Occipital lobe (tissue), 2 donors: ENCODE results near the gene NKAIN1. TPM values are rescaled to one million over a fixed set of nuclear protein-coding genes. Genes with fewer than 3 reads are reported as not detected.
"Not testable (repeated sequence)": the region's sequence is repeated elsewhere in the genome, so short reads cannot be mapped to it uniquely, and the experiment has no call there.

Source experiments
- DNase-seq: peaks from one replicate; lab custom pipeline; 2025; lab: John Stamatoyannopoulos, UW
- total RNA-seq: library from RNA; depleted of rRNA; stranded (reverse); fragments of >200 nt; gene quantifications from one replicate; pipeline ENCODE4 v1.2.3, GENCODE V29; 2014

NKAIN1 gene
- total RNA-seq, result 33.4 TPM

DNA sequence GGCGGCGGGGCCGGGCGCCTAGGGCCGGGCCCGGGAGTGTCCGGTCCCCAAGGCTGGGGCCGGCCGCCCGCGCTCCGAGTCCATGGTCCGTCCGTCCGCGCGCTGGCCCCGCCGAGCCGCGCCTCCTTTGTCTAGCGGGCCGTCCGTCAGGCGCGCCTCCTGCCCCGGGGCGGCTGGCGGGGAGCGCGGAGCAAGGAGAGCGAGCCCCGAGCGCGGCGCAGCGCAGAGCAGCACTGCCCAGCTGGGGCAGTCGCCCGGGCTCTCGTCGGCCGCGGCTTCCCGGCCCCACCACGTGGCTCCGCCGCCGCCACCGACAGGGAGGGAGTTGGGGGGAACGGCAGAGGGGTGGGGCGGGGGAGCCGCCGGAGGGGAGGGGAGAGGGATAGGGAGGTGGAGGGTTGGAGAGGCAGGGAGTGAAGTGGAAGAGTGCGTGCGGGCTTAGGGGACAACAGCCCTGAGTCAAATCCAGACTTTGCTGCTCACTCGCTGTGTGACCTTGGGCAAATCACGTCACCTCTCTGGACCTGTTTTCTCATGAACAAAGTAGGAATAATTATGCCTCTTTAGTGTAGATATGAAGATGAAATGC lies at the start of gene NKAIN1:
TSS of gene NKAIN1 (minus strand) at position 235 of the 589 bp plus-strand sequence. CDS start 340 bp downstream, outside the sequence.
- DNase-seq, result peak; percentile 18

DNA sequence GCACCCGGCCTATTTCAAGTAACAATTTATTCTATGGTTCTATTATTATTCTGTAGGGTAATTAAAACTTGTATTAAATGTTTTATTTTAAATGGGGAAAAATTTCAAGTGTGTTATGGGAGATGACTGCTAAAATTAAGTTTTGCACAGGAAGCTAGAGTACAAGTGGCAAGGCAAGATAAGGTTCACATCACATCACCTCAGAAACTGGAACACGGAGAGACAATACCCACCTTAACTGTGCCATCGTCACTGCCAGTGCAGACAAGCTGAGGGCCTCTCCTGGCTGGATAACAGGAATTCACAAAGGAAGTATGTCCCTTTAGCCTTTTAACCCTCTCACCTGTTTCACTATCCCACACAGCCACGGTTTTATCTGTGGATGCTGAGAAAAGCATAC lies 49.3 kb upstream of the NKAIN1 start:
- no peak for DNase-seq

DNA sequence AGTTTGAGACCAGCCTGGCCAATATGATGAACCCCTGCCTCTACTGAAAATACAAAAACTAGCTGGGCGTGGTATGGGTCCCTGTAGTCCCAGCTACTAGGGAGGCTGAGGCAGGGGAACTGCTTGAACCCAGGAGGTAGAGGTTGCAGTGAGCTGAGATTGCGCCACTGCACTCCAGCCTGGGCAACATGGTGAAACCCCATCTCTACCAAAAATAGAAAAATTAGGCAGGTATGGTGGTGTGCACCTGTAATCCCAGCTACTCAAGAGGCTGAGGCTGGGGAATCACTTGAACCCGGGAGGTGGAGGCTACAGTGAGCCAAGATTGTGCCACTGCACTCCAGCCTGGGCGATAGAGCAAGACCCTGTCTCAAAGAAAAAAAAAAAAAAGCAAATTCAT lies 48.1 kb upstream of the NKAIN1 start:
- not testable (repeated sequence) for DNase-seq

DNA sequence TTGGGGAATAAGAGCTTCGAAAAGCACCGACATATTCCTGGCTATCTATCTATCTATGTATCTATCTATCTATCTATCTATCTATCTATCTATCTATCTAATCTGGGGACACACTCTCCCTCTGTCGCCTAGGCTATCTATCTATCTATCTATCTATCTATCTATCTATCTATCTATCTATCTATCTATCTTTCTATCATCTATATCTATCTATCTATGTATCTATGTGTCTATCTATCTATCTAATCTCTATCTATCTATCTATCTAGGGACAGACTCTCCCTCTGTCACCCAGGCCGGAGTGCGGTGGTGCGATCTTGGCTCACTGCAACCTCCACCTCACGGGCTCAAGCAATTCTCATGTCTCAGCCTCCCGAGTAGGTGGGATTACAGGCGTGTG lies 42.7 kb upstream of the NKAIN1 start:
- DNase-seq, result not testable (repeated sequence)

DNA sequence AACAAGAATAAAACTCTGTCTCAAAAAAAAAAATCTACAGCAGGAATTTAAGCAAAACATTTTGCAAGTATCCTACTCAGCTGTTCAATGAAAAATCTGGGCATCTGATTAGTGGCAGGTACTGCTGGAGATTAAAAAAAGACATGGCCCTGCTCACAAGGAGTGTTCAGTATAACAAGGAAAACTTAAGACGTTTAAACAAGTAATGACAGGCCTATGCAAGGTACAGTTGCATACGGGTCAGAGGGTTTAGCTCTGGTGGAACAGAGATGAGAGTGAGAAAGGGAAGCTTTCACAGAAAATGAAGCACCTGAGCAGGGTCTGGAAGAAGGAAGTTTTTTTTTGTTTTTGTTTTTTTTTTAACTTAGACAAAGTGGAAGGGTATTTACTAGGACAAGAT lies 33.9 kb upstream of the NKAIN1 start:
- no peak for DNase-seq

DNA sequence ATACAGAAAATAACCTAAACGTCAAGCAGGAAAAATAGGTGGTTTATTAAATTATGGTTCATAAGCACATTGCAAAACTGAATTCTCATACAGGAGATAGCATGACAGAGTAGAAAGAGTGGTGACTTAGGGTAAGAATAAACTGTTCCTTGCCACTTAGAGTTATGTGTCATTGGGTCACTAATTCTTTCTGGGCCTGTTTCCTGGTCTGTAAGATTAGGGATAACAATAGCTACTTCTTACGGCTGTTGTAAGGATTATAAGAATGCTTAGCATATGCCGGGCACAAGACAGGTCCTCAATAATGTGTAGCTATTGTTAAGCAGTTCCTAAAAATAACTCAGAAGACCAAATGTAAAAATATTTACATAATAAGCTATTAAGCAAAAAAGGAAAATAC lies 32.7 kb upstream of the NKAIN1 start:
- no peak for DNase-seq

DNA sequence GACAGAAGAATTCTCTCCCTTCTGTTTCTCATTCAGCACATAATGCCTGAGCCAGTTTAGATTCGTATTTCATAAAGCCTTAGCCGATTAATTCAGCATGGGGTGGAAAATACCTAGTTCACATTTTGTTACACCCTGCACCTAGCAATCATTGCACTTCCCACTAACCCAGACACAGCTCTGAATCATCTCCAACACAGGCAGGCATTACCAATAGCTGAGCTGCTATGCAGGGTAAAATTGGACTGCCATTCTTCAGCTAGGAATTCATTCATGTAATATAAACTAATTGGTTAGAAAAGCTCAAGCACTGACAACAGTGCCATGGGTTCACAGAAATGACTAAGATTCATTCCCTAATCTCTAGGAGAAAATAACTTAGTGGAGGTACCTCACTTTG lies 26.9 kb upstream of the NKAIN1 start:
- no peak for DNase-seq

DNA sequence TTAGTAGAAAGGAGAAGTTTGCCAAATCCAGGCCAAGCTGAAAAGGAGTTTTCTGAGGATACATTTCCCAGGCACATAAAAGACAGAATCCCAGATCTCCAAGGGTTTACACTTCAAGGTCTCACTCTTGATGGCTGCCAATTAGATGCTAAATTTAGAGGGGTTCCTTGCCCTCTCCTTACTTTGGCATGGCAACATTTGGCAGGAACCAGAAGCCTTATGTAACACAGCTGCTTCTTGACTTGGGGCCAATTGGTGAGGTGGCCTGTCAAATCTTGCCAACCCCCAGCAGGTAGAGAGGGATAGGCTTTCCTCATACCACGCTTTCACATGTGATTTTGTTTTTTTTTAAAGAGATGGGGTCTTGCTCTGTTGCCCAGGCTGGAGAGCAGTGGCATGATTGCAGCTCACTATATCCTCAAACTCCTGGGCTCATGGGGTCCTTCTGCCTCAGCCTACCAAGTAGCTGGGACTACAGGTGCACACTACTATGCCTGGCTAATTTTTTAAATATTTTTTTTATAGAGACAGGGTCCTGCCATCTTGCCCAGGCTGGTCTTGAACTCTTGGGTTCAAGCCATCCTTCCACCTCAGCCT lies 25.2 kb upstream of the NKAIN1 start:
- DNase-seq, result no peak

DNA sequence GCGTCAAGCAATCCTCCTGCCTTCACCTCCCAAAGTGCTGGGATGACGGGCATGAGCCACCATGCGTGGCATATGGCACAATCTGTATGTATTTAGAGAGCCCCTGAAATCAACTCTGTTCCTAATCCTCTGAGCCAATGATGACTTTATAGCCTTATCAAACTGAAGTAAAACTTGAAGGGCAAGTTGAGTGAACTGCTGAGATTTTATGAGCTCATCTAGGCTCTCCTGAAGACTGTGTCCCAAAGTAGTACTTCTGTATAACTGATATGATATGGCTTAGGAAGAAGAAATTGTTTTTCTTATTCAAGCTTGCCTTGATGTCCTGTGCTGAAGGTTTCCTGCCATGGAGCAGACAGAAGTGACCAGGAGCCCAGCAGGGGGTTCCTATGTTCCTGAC lies 23.7 kb upstream of the NKAIN1 start:
- DNase-seq, result no peak

DNA sequence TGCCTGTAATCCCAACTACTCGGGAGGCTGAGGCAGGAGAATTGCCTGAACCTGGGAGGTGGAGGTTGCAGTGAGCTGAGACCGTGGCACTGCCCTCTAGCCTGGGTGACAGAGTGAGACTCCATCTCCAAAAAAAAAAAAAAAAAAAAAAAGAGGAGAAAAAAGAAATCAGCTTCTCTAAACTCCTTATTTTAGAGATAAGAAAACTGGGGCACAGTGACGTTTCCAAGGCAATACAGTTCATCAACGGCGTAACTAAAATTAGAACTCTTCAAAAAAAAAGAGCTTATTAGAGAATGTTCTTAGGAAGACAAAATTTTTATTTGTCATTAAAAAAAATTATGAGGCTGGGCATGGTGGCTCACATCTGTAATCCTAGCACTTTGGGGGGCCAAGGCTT lies 22.7 kb upstream of the NKAIN1 start:
- DNase-seq, result not testable (repeated sequence)

DNA sequence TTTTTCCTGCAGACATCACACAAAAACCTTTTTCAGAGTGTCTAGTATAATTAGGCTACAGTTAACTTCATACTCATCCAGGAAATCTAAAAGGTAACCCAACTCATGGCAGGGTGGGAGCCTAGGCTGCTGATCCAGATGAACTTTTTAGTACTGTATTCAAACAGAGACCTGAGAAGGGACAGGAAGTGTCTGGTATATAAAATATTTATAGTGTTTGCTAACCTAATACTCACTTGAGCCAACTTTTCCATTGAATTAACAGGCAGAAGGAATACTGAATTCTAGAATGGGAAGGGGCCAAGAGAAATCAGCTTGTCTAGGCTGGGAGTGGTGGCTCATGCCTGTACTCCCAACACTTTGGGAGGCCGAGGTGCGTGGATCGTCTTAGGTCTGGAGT lies 22.2 kb upstream of the NKAIN1 start:
- DNase-seq, result no peak

DNA sequence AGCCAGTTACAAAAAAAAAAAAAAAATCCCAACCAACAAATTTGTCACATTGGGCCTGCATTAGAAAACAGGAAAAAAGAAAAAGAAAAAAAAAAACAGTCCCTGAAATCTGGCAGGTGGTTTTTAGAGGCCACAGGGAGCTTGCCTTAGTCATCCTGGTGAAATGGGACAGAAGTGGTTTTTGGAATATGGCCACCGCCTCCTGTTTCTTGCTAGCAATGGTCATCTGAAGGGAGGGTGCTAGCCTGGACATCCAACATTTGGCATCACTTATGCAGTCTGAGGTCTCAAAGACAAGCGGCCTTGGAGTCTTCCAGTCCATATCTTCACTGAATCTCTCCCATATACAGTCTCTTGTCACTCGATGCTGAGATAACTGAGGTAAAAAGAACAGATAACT lies 20.1 kb upstream of the NKAIN1 start:
- no peak for DNase-seq

DNA sequence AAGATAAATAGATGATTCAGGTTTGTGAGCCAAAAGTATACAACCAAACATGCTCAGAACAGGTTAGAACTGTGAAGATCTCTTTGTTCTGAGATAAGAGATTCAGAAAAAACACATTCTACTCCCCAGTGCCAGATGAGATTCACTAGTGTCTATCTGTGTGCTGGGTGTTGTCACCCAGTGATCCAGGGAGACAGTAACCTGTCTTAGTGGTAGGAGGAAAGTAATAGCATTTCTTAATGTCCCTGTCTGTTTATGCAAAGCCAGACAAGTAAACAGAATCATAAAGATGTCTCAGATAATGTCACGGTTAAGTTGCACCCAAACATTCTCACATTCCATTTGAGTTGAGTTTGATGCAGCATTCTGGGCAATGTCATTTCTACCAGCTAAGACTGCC lies 18.9 kb upstream of the NKAIN1 start:
- DNase-seq, result no peak

DNA sequence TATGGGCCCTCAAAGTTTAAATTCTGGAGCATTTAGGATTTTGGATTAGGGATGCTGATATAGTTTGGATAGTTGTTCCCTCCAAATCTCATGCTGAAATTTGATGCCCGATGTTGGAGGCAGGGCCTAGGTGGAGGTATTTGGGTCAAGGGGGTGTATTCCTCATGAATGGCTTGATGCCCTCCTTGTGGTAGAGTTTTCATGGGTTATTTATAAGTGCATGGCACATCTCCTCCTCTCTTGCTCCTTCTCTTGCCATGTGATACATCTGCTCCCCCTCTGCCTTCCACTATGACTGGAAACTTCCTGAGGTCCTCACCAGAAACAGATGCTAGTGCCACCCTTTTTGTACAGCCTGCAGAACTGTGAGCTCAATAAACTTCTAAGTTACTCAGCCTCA lies 17.5 kb upstream of the NKAIN1 start:
- no peak for DNase-seq

DNA sequence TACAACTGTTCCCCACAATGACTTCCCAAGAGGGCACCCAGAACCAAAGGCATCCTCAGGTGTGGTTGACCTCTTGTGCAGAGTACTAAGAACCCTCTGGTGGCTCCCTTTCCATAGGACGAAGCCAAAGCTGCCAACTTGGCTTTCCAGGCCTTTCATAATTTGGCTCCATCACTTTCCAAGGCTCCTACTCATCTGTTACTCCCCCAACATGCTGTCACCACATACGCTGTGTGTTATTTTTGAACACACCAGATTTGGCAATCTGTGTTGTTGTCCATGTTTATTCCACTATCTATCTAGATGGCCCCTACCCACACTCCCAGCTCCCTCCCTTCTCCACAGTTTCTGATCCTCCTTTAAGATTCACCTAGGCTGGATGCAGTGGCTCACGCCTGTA lies 10.2 kb upstream of the NKAIN1 start:
- no peak for DNase-seq

DNA sequence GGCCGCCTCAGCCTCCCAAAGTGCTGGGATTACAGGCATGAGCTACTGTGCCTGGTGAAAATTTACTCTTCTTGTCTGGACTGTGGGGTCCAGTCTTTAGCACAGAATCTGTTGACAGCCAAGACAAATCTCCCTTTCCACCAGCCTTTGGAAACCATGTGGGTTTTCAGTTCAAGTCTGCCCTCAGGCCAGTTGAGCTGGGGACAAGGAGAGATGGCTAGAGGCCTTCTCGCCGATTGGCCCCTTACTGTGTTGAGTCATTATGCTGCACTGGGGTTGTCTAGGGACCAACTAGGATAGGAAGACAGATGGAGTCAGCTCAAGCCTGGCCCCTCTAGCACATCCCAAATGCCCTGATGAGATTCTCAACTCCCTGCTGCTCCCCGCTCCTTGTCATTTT lies 8.6 kb upstream of the NKAIN1 start:
- no peak for DNase-seq

DNA sequence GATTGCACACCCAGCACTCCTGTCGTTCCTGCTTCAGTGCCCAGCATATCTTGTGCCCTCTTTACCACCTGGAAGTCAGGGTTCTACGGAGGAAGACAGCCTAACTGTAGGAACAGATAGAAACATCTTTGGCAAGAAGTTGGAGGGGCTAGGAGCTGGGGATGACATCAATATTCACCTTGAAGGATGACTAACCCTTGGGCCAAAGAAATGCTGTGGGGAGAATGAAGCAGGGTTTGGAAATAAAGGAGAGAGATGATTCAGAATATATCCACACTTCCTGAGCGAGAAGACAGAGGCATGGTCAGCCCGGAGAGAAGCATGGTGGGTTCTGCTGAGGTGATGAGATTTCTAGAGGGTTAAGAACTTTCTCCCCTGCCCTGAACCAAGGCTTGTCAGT lies 4.6 kb upstream of the NKAIN1 start:
- DNase-seq, result no peak

DNA sequence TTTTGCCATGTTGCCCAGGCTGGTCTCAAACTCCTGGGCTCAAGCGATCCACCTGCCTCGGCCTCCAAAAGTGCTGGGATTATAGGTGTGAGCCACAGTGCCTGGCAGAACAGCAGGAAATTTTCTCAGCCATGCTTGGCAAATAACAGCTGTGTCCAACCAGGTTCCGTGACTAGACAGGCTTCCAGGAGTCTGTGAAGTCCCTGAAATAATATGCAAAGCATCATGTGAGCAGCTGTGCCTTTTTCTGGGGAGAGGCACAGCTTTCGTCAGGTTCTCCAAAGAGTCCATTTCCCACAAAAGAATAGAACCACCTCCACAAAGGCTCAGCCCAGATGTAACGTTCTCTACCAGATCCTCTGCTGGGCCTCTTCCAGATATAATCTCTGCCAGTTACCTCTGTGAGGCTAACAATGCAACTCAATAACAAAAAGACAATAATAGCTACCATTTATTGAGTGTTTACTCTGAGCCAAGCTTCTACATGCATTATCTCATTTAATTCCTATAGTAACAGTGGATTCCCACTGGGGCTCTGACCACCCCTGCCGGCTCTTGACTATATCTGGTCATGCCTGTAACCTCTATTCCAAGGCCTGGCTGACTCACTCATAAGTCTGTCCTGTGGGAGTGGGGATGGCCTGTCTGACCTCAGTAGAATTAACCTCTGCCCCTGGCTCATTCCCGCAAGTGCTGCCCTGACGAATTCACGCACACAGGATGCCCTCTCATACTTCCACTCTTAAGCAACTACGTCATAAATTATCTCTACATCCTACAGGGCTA lies 4.0 kb upstream of the NKAIN1 start:
- peak; percentile 53 for DNase-seq

DNA sequence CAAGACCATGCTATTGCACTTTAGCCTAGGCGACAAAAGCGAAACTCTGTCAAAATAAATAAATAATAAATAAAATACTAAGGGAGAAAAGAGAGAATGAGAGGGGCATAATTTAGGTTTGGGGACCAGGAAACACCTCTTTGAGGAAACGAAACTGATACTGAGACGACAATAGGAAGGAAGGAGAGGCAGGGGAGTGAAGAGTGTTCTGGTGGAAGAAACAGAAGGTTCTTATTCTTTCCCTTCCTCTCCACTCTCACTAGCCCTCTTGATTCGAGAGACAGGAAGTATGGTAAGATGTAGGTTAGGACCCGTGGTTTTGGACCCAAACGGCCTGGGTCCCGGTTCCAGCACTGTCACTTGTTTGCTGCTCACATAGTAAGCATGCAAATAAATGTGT lies 1.6 kb upstream of the NKAIN1 start:
- DNase-seq, result no peak

DNA sequence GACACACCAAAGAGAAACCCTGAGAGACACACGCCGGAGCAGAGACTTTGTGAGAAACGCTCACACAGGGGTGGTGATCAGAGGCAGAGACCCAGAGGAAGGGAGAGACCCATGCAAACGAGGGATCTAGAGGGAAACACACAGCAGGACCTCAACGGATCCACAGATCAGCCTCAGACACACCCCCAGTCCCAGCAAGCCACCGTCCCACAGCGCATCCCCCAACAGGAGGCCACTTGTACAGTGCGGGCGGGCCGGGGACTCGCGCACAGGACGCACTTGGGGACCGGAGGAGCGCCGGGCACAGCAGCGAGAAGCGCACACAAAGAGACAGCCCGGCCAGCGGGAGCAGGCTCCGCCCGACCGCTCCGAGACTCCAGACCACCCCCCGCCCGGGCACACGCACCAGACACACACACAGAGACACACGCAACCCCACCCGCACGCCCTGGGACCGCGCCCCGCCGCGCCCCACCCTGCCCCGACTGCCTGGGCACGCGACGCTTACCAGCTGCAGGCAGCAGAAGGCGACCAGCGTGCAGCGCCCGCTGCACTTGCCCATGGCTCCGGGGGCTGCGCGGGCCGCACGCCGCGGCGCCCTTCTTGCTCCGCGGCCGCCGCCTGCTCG lies 587 bp downstream of the NKAIN1 start:
- peak; percentile 26 for DNase-seq

DNA sequence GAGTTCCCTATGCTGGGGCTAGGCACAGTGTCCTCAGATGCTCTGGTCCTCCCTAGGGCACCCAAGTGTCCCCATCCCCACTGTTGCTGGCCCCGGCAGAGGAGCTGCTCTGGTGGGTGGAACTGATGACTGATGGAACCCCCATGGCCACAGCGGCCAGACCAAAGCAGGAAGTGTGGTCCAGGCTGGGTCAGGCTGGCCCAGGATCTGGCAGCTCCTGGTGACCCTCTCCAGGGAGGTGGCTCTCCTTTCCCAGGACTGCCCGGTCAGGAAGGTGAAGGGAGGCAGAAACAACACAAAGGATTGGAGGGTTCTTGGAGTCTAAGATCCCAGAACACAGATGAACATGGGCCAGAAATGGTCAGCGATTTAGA lies 1.1 kb downstream of the NKAIN1 start:
- DNase-seq, result no peak

DNA sequence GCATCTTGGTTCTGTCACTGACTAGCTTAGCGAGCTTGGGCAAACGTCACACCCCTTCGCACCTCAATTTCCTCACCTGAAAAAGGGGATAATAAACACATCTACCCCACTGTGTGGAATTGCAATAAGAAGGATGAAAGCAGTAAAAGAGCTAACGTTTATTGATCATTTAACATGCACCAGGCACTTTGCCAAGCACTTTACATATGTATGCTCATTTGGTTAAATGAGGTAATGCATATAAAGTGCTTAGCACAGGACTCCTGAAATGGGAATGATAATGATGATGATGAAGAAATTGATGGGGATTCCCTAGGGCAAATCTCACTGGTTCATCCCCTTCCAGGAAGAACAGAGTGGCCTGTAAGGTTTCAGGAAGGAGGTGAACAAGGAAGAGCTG lies 4.8 kb downstream of the NKAIN1 start:
- DNase-seq, result no peak
